Activated CD8-positive, alpha-beta memory T cell treated with anti-CD3 and anti-CD28 coated beads, Interleukin-2, amount 50 U/mL, for 48 hours (primary cell): ENCODE results near the gene GMDS.

ENCODE experiments used
- DNase-seq: peaks from one replicate; pipeline ENCODE4 v3.0.0-alpha.2; 2020

Gene GMDS

DNA sequence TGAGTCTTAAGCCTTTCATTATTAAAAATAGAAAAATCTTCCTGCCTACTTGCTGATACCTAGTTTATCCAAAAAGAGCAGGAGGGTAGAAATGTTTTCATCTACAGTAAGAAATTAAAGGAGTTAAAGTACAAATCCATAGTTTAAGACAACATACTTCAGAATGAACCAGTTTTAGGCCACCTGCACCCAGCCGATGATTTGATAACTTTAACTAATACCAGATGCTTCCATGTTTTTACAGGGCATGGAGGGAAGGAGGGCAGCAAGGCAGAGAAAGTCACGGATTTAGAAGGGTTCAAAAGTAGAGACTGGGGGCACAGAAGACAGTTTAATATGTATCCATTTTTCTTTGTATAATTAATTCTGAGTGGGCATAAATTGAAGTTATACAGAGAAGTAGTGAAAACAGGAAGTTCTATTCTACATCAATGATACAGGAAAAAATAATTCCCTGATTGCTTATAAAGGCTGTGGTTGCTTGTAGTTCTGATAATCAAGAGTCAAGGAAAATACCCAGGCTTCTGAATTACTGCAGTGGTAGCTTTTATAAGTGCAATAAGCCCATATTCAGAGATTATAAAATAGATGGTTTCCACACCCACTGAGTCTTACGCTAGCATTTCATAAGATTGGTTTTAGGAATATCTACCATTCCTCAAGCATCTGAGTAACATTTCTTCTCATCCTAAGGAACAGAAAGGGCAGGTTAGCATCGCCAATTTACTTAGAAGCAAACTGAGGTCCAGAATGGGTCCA, 72.0 kb downstream of the GMDS start:
- DNase-seq = no peak

- no peak for DNase-seq
These were observed 73.7 kb downstream of the GMDS start for GRCh38 chr6:2171728-2172127.

- DNase-seq = no peak
These were observed 76.9 kb downstream of the GMDS start for GRCh38 chr6:2168480-2168879.

DNA sequence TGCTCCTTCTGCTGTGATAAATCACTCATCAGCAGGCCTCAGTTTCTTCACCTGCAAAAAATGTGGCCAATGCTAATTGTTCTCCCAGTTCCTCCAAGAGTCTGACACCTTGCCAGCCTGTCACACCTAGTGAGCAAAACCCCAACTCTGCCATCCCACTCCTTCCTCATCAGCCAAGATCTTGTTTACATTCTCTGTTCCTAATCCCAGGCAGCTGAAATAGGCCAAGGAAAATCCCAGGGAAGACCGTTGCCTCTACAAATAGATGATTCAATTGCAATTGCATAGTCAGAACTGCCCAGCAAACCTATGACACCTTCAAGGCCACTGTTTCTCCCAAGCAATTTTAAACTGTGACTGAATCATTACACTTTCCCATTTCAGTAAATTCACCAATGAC, 78.7 kb downstream of the GMDS start:
- DNase-seq = no peak

DNA sequence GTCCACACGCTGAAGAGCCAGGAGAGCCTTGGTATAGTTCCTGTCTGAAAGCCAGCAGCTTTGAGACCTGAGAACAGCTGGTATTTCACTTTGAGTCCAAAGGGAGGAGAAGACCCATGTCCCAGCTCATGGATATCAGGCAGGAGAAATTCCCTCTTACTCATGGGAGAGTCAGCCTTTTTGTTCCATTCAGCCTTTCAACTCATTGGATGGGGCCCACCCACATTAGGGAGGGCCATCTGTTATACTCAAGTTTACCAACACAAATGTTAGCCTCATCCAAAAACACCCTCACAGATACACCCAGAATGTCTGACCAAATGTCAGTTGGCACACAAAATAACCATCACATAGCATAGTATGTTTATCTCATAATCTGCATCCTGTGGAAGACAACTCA, 80.1 kb downstream of the GMDS start:
- DNase-seq = no peak

DNA sequence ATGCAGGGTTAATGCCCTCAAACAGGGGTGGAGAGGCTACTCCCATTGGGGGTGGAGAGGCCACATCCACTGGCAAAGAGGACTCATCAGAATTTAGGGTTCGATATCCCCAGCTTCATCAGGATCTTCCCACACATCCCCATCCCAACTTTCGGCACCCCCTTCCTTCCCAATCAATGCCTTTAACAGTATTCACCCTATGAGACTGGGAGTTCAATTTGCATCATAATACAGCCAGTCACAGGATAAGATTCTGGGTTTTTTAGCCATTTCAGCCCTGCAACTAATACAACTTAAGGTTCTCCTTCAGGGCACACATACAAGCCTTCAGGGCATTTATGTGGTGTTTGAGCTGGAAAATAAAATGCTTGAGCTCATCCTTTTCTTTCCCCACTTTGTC, 80.9 kb downstream of the GMDS start:
- DNase-seq = no peak

GRCh38 chr6:2162079-2162445, 83.3 kb downstream of the GMDS start:
- no peak for DNase-seq

GRCh38 chr6:2158596-2159271, 86.7 kb downstream of the GMDS start:
- DNase-seq = no peak

DNA sequence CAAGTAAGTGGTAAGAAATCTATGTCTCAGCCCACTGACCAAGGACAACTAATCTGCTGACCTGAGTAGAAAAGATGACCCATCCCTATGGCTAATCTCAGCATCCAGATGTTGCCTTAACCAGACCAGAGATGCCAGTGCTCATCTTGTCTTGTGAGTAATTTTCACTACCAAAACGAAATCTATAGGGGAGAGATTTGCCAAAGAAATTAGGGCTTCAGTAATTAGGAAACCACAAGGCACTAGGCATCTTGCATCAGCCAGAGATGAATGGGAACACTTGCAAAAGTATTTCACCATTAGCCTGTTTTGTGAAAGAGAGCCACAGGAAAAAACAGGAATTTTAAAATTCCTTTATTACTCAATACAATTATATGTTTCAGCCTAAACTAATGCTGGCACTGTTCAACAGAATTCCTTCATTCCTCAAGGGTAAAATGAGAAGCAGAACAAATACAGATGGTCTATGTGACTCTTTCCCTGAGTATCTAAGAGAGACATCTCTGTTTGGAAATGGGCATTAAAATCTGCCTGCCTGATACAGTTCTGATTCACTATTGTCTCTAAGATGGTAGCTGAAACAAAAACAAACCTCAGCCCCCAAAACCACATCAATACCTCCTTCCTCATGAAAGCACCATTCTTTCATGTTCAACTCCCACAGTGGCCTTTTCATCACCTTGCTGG, 87.8 kb downstream of the GMDS start:
- no peak for DNase-seq

DNA sequence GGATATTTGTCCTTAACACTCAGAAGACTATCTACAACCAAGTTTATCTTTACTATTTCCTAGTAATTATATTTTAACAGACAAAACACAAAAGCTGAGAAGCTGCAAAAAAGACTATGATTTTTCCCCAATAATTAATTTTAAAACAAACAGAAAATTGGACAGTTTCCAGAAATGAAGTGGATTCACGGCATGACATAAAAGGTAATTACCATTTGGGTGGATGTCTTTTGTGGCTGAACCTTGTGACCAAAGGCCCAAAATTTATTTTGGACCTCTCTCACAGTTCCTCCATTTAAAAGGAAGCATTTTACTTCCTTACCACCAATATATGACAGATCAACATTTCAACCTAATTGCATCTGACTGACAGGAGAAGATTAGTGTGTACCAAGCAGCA, 90.2 kb downstream of the GMDS start:
- DNase-seq = no peak

- DNase-seq = no peak
These were observed 95.9 kb downstream of the GMDS start for GRCh38 chr6:2149361-2150006.

- no peak for DNase-seq
These were observed 96.7 kb downstream of the GMDS start for GRCh38 chr6:2148748-2149147.

DNA sequence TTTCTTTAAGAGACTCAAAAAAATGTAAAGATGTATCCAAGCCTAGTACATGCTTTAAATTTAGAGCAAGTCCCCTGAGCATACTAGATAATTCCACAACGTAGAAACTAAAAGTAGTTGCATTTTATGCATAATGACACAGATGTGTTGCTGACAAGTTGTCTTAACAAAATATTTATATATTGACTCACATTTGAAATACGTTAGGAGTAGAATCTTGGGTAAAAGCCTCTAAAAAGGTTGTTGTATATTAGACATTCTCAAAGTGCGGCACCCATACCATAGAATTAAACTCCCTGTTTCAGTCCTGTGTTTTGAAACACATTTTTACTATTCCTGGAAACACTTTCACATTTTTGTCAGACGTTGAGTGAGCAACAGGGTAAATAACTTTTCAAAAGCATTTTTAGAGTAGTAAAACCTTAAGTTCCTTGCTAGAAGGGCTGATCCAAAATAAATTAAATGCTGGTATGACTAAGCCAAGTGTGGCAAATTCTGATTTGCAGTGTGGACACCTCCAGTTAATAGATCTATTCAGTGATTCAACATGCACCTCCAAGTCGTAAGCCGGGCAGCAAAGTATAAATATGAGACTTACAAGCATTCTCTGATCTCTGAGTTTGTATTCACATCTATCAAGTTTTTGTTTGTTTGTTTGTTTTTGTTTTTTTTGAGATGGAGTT, 97.5 kb downstream of the GMDS start:
- no peak for DNase-seq

DNA sequence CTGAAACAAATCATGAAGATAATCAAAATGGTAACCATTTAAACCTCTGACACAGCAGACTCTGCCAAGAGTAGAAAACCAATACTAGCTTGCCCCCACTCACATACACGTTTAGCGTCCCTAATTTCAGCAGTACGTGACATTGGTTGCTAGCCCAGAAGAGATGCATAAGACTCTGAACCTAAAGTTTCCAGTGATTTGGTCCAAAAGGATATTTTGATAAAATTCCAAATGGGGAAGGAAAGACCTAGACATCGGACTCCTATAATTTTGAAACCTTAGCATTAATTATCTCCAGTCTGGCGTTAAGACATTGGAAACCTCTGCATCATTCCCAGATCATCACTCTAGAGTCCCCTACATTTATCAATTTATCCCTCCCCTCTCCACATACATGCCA, 98.1 kb downstream of the GMDS start:
- no peak for DNase-seq

DNA sequence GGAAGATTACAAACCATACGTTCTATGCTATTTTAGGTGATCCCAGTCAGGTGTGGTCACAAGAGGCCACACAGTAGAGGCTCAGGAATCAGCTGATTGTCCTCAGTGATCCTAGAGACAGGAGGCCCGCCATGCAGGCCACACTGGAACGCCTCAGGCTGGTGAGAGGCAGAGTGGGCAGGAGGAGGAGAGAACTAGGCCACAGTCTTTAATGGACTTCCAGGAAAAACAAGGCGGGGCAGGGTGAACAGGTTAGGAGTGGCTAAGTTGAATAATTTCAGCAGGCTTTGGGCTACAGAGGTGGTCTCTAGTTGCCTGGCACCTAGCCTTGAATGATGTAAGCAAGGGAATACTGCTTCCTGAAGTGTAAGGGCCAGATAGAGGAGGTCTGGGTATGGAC, 101.2 kb downstream of the GMDS start:
- DNase-seq = no peak

- DNase-seq = no peak
These were observed 103.6 kb downstream of the GMDS start for GRCh38 chr6:2141644-2142290.

DNA sequence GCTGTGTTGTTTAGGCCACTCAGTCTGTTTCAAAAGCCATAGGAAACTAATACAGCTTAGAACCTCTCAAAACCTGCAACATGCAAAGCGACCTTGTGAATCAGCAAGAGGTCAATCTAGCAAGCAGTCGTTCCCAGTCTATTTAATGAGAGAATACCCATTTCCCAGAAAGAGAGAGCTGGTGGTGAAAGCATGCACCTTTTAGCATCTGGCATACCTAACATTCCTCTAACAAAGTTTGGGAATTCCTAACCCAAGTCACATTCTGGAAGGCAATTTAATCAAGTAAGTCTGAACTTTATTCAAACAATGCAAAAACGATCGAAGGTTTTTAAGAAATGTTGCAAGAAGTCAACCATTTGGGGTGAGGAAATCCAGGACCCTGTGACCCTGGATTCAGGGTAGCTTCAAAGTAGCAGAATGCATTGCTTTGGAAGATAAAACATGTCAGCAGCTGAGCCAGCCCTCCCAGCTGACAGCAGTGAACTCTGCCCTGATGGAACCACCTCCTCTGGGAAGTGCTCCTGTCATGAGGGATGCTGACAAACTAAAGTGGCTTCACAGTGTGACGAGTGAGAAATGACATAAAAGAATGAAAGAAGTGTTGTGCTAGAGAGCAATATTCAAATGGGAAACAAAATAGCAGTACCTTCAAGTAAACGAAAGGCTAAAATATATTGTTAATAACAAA, 104.8 kb downstream of the GMDS start:
- no peak for DNase-seq

DNA sequence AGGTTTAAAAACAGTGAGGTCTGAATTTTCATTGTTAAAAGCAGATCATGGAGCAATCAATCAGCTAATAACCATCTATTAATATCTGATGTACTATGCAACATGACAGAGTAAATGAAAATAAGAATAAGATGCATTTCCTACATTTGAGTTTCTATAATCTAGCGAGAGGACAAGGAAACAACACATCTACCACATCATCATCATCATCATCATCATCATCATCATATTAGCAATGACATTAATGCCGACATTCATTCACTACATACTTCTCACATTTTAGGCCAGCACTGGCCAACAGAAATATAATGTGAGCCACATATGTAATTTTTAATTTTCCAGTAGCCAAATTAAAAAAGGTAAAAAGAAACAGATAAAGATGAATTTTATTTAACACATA, 110.0 kb downstream of the GMDS start:
- no peak for DNase-seq

GRCh38 chr6:2134554-2134953, 110.9 kb downstream of the GMDS start:
- DNase-seq = no peak

DNA sequence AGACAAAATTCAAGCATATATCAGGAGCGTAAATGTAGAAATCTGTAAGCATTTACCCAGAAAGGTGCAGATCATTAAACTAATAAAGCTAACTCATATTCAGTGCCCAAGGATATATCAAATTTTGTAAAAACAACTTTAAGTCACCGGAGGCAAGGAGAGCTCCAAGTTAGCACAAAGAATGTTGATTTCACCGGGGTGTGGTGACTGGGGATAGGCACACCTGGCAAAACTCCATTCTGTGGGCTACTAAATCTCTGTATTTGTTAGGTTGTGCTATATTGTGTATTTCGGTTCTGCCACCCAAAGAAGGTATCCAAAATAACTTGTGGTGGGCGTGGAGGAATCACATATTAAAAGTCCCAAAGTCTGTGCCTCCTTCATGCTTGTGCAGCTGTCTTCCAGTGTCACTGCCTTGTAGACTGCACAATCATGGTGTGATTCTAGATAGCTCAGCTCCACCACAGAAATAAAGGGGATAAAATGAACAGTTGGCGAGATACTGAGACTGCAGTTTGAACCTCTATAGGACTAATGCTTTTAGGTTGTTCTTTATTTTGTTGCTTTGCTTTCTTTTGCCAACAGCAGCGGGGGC, 111.6 kb downstream of the GMDS start:
- no peak for DNase-seq

- no peak for DNase-seq
These were observed 112.5 kb downstream of the GMDS start for GRCh38 chr6:2132916-2133315.

GRCh38 chr6:2132416-2132815, 113.0 kb downstream of the GMDS start:
- DNase-seq = no peak
